GM12872 (cell line): ENCODE data around the gene RBMS2.

Source experiments
- TF ChIP-seq, protein P1 (sequence below): IDR thresholded peaks from 3 replicates; pipeline ENCODE4 v1.5.1; 2011; ENCODE audit warnings: low read depth, mild to moderate bottlenecking, low read length, moderate library complexity; ENCODE audit not compliant: insufficient read depth

RBMS2 gene

GRCh38 chr12:56616925-56617324 is 95.3 kb downstream of the RBMS2 start:
- TF ChIP-seq, protein P1, sequence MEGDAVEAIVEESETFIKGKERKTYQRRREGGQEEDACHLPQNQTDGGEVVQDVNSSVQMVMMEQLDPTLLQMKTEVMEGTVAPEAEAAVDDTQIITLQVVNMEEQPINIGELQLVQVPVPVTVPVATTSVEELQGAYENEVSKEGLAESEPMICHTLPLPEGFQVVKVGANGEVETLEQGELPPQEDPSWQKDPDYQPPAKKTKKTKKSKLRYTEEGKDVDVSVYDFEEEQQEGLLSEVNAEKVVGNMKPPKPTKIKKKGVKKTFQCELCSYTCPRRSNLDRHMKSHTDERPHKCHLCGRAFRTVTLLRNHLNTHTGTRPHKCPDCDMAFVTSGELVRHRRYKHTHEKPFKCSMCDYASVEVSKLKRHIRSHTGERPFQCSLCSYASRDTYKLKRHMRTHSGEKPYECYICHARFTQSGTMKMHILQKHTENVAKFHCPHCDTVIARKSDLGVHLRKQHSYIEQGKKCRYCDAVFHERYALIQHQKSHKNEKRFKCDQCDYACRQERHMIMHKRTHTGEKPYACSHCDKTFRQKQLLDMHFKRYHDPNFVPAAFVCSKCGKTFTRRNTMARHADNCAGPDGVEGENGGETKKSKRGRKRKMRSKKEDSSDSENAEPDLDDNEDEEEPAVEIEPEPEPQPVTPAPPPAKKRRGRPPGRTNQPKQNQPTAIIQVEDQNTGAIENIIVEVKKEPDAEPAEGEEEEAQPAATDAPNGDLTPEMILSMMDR: no peak

GRCh38 chr12:56622535-56622934 is 100.9 kb downstream of the RBMS2 start:
- TF ChIP-seq, protein P1: no peak

DNA sequence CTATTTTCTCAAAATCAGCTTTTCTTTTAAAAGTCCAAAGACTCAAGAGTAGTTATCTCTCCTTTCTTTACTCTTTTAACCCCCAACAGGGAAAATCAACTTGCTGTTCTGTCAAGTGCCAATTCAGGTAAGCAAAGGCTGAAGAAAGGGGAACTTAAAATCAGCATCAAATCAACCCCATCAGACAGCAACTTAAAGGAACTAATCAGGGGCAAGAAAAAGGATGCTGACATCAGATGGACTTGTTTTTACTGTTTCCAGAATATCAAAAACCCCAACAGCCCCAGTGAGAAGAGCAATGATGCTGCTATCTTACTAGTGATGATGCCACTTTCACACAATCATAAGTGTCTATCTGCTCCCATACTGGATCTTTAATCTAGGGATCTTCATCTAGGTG is 105.1 kb downstream of the RBMS2 start:
- TF ChIP-seq, protein P1: no peak

DNA sequence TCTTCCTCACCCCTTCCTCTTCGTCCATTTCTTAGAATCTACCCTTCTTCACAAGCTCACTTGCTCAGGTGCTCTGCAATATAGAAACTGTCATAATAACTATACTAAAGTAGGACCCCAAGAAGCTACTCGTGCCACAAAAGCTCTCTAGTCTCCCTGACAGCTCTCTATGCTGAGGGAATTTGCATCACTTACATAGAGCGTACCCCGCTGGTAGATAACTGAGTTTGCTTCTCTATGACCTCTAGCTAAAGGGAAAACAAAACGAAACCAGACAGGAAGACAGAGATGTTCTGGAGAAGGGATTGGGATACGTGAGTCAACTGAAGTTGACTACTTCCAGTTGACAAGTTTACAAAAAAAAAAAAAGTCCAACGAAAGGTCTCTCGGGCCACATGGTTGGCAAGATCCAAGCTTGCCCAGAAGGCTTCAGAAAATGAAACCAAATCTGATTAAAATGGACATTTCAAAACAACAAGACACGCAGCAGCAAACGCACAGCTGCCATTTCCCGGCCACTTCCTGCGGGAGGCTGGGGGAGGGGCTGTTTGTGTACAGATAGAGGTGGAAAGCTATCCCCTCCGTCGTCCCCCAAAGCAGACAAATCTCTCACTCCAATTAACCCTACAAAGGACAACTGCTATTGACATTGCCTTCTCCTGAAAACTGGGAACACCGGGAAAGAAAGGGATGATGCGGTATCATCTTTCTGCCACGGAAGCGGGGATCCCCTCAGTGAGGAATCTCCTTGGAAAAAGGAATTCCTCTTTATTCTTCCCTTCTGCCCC is 107.2 kb downstream of the RBMS2 start:
- TF ChIP-seq, protein P1: no peak

DNA sequence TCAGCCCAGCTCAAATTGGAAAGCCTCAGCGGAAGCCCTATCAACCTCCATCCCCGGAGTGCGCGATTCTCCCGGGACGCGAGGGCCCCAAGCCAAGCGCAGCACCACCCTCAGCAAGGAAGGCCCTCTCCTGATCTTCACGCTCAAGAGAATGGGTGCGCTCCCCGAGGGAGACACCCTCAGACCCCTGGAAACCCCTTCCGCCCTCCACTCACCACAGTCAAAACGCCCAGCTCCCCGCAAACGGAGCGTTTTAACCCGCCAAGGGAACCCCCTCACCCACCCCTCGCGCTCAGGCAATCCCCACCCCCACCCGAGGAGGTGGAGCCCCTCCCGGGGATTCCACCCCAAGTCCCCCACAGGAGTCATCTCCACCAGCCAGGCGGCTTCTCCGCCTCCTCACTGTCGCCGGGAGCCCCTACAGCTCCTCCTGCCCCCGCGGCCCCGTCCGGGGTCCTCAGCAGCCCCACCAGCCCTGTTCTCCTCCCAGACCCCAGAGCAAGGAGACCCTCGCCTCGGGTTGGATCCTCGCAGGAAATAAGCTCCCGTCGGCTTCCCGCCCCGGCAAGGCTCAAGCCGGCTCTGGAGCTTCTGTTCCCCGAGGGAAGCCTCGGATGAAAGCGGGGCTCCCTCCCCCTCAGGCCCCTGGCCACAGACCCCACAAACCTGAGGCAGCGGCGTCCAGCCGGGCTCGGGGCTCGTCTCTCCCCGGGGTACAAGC is 108.0 kb downstream of the RBMS2 start:
- TF ChIP-seq, protein P1: no peak

- TF ChIP-seq, protein P1: no peak
These were observed 108.6 kb downstream of the RBMS2 start, which contains the start of gene BAZ2A for GRCh38 chr12:56630180-56630632. BAZ2A (minus strand) TSS chr12:56630326; CDS start chr12:56617530, 12,796 bp downstream.
